Smooth muscle cell (in vitro differentiated cells): ENCODE results near the gene SPARCL1. TPM values are rescaled to one million over a fixed set of nuclear protein-coding genes. Genes with fewer than 3 reads are reported as not detected.
"Not testable (repeated sequence)": the region's sequence is repeated elsewhere in the genome, so short reads cannot be mapped to it uniquely, and the experiment has no call there.

Experiments used
- DNase-seq: peaks from one replicate; lab custom pipeline; 2025; ENCODE audit not compliant: unreplicated experiment; lab: John Stamatoyannopoulos, UW
- H2AFZ ChIP-seq: fragments of 200-600 bp; sonication (generic); 2 replicates; pipeline ENCODE4 v1.6.0; 2016; ENCODE audit warnings: antibody characterized with exemption, low read depth, mild to moderate bottlenecking
- H3F3A ChIP-seq: fragments of 200-600 bp; sonication (generic); 2 replicates; pipeline ENCODE4 v1.6.0; 2017; ENCODE audit warnings: antibody characterized with exemption, low read depth
- H3K27ac ChIP-seq: fragments of 200-600 bp; sonication (generic); 2 replicates; pipeline ENCODE4 v1.5.1; 2016; ENCODE audit warnings: low read depth, mild to moderate bottlenecking
- H3K27me3 ChIP-seq: fragments of 200-600 bp; sonication (generic); 2 replicates; pipeline ENCODE4 v1.6.1; 2016; ENCODE audit warnings: low read depth, mild to moderate bottlenecking
- H3K36me3 ChIP-seq: fragments of 200-600 bp; sonication (generic); 2 replicates; pipeline ENCODE4 v1.5.1; 2016; ENCODE audit warnings: low read depth
- H3K4me1 ChIP-seq: fragments of 200-600 bp; sonication (generic); 2 replicates; pipeline ENCODE4 v1.5.1; 2016; ENCODE audit warnings: low read depth
- H3K4me2 ChIP-seq: fragments of 200-600 bp; sonication (generic); 2 replicates; pipeline ENCODE4 v1.6.0; 2016; ENCODE audit warnings: mild to moderate bottlenecking
- H3K4me3 ChIP-seq: fragments of 200-600 bp; sonication (generic); 2 replicates; pipeline ENCODE4 v1.5.1; 2016; ENCODE audit warnings: mild to moderate bottlenecking
- H3K79me2 ChIP-seq: fragments of 200-600 bp; sonication (generic); 2 replicates; pipeline ENCODE4 v1.6.0; 2016; ENCODE audit warnings: low read depth, mild to moderate bottlenecking
- H3K9ac ChIP-seq: fragments of 200-600 bp; sonication (generic); 2 replicates; pipeline ENCODE4 v1.6.0; 2016; ENCODE audit warnings: low read depth
- H3K9me3 ChIP-seq: fragments of 200-600 bp; sonication (generic); replicated peaks from 2 replicates; pipeline ENCODE4 v1.5.1; 2016; ENCODE audit warnings: low read depth
- H4K20me1 ChIP-seq: fragments of 200-600 bp; sonication (generic); 2 replicates; pipeline ENCODE4 v1.6.0; 2016; ENCODE audit warnings: low read depth
- CTCF ChIP-seq: fragments of 200-600 bp; sonication (generic); IDR thresholded peaks from 2 replicates; pipeline ENCODE4 v1.5.1; 2017; ENCODE audit warnings: borderline replicate concordance, mild to moderate bottlenecking, antibody characterized with exemption; ENCODE audit not compliant: insufficient read depth, poor library complexity, severe bottlenecking
- WGBS: methylation state at CpG from one replicate; pipeline ENCODE4 v1.1.7; 2016; ENCODE audit warnings: low lambda C conversion rate; 5-methylcytosine and 5-hydroxymethylcytosine counted together
- polyA plus RNA-seq: library from polyadenylated mRNA; unstranded; fragments of >200 nt; fragmentation: Nextera tagmentation; extraction: Ambion mirVana; gene quantifications from 2 replicates; pipeline ENCODE4 v1.2.1, GENCODE V29; 2016
- total RNA-seq: library from RNA; depleted of rRNA; stranded (reverse); fragments of >200 nt; gene quantifications from 2 replicates; pipeline ENCODE4 v1.2.3, GENCODE V29; 2014

Gene SPARCL1
- total RNA-seq = not detected in 2 replicates
- not detected in 2 replicates for polyA plus RNA-seq

GRCh38 chr4:87529187-87529586, at the start of gene SPARCL1:
SPARCL1 (minus strand) TSS chr4:87529376; CDS start chr4:87499574, 29,802 bp downstream.
- Histone ChIP-seq H3K36me3 (no peaks in the 10 kb centered on the region), H3K9me3 (no peaks in the 10 kb centered on the region), H3K27me3 (no peaks in the 10 kb centered on the region), H3K4me2 (no peak within 1 kb of the TSS), H3F3A (no peaks in the 10 kb centered on the region), H3K4me3 (peak within 1 kb of the TSS; percentile 31), H3K9ac (no peak within 1 kb of the TSS), H2AFZ (no peak within 1 kb of the TSS), H3K79me2 (no peaks in the 10 kb centered on the region), H3K27ac (no peak within 1 kb of the TSS), H3K4me1 (peaks cover 12% of the 10 kb centered on the region), H4K20me1 (no peaks in the 10 kb centered on the region)
- WGBS = 36% methylated on average over 4 of the region's 4 CpGs
- TF ChIP-seq CTCF = no peak
- no peak for DNase-seq

GRCh38 chr4:87575983-87576382, 46.8 kb upstream of the SPARCL1 start:
- Histone ChIP-seq H3K9me3 (no peaks in the 10 kb centered on the region), H3K79me2 (no peaks in the 10 kb centered on the region), H3K4me2 (no peak overlapping the region), H3K4me1 (no peaks in the 10 kb centered on the region), H3K9ac (no peak overlapping the region), H3K27me3 (no peaks in the 10 kb centered on the region), H2AFZ (no peak overlapping the region), H3K27ac (no peak overlapping the region), H3F3A (no peaks in the 10 kb centered on the region), H3K4me3 (no peak overlapping the region), H3K36me3 (no peaks in the 10 kb centered on the region), H4K20me1 (no peaks in the 10 kb centered on the region)
- no peak for DNase-seq
- no peak for TF ChIP-seq CTCF

GRCh38 chr4:87575408-87575807, 46.2 kb upstream of the SPARCL1 start:
- no peak overlapping the region for H3K4me2 ChIP-seq
- H3K4me3 ChIP-seq = no peak overlapping the region
- no peaks in the 10 kb centered on the region for H4K20me1 ChIP-seq
- H3K36me3 ChIP-seq = no peaks in the 10 kb centered on the region
- no peaks in the 10 kb centered on the region for H3K4me1 ChIP-seq
- 97% methylated on average over 1 of the region's 1 CpG for WGBS
- no peaks in the 10 kb centered on the region for H3F3A ChIP-seq
- H3K79me2 ChIP-seq = no peaks in the 10 kb centered on the region
- no peak for DNase-seq
- no peaks in the 10 kb centered on the region for H3K9me3 ChIP-seq
- no peak overlapping the region for H3K9ac ChIP-seq
- H3K27me3 ChIP-seq = no peaks in the 10 kb centered on the region
- TF ChIP-seq CTCF = no peak
- no peak overlapping the region for H2AFZ ChIP-seq
- H3K27ac ChIP-seq = no peak overlapping the region

GRCh38 chr4:87574996-87575395, 45.8 kb upstream of the SPARCL1 start:
- Histone ChIP-seq H3K4me3 (no peak overlapping the region), H3F3A (no peaks in the 10 kb centered on the region), H3K4me2 (no peak overlapping the region), H4K20me1 (no peaks in the 10 kb centered on the region), H3K4me1 (no peaks in the 10 kb centered on the region), H3K9ac (no peak overlapping the region), H3K27me3 (no peaks in the 10 kb centered on the region), H3K36me3 (no peaks in the 10 kb centered on the region), H3K9me3 (no peaks in the 10 kb centered on the region), H3K79me2 (no peaks in the 10 kb centered on the region), H2AFZ (no peak overlapping the region), H3K27ac (no peak overlapping the region)
- TF ChIP-seq CTCF = no peak
- DNase-seq = no peak
- 62% methylated on average over 3 of the region's 3 CpGs for WGBS

GRCh38 chr4:87574376-87574775, 45.2 kb upstream of the SPARCL1 start:
- not testable (repeated sequence) for DNase-seq, H3K27me3 ChIP-seq, H3K4me2 ChIP-seq, H3K79me2 ChIP-seq, H3F3A ChIP-seq, H3K27ac ChIP-seq, H3K4me3 ChIP-seq, H4K20me1 ChIP-seq, H3K9me3 ChIP-seq, H3K4me1 ChIP-seq, H3K9ac ChIP-seq, H2AFZ ChIP-seq, H3K36me3 ChIP-seq
